Activated T-cell treated with anti-CD3 and anti-CD28 coated beads, Interleukin-2, amount 50 U/mL, for 4 hours (primary cell): Measurements from ENCODE around the gene CYP24A1. TPM values are rescaled to one million over a fixed set of nuclear protein-coding genes. Genes with fewer than 3 reads are reported as not detected.

Experiments used
- ATAC-seq, 2 donors: fragments of 200-7000 bp; cut with Tn5 transposase; one replicate each; pipeline ENCODE4 v1.10.0; 2021
- DNase-seq: peaks from one replicate; pipeline ENCODE4 v3.0.0-alpha.2; 2020
- H3K27me3 Mint-ChIP-seq: one replicate; pipeline ENCODE4 v1.8.0; 2021; ENCODE audit warnings: low read depth, mixed read lengths
- H3K36me3 Mint-ChIP-seq: one replicate; pipeline ENCODE4 v1.8.0; 2022; ENCODE audit warnings: mixed read lengths; ENCODE audit not compliant: insufficient read depth
- H3K4me1 Mint-ChIP-seq: one replicate; pipeline ENCODE4 v1.8.0; 2021; ENCODE audit warnings: low read depth, mixed read lengths
- H3K4me3 Mint-ChIP-seq: one replicate; pipeline ENCODE4 v1.8.0; 2021; ENCODE audit warnings: mild to moderate bottlenecking, moderate library complexity, mixed read lengths
- H3K9me3 Mint-ChIP-seq: one replicate; pipeline ENCODE4 v1.8.0; 2021; ENCODE audit warnings: mixed read lengths
- total RNA-seq, 3 donors: library from RNA; stranded (reverse); gene quantifications; one replicate each; pipeline ENCODE4 v1.2.1, GENCODE V29; 2021

Gene CYP24A1
- total RNA-seq, 3 donors from 2014 or later, result not detected

GRCh38 chr20:54116550-54117235 lies 57.1 kb downstream of the CYP24A1 start:
- no peak for DNase-seq
- Mint-ChIP-seq H3K9me3 (no peaks in the 10 kb centered on the region), H3K36me3 (no peaks in the 10 kb centered on the region), H3K4me3 (no peak overlapping the region), H3K4me1 (no peaks in the 10 kb centered on the region), H3K27me3 (peaks cover 11% of the 10 kb centered on the region)
- ATAC-seq, result no peak

DNA sequence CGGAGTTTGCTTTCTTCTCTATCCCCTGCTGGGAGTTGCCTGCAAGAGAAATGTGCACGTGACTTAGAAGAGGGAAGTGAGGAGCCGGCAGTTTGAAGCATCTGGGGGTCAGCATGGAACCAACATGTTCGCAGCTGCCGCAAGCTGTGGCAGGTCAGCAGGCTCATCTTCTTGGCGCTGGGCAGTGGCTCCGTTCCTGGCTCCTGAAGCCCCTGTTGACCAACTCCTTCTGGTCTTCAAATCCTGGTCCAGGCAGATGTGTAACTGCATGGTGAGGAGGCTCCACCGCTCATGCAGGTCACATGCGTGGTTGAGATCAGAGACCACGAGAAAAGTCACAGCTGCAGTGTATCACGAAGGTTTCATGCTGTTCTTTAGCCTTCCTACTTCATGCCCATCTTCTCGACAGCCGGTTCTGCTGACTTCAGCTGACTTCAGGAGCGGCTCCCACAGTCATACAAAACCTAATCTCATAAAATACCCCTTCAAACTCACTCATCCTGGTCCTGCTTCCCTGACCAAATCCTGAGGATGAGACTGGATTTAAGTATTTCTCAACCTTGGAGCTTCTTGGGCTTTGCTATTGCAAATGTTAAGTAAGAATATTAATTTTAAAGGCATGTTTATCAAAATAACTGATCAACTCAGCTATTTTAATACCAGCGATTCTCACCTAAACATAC lies 58.5 kb downstream of the CYP24A1 start:
- Mint-ChIP-seq H3K27me3 (peaks cover 11% of the 10 kb centered on the region), H3K36me3 (no peaks in the 10 kb centered on the region), H3K9me3 (no peaks in the 10 kb centered on the region), H3K4me3 (no peak overlapping the region), H3K4me1 (no peaks in the 10 kb centered on the region)
- DNase-seq (no peak), ATAC-seq (no peak)

GRCh38 chr20:54114109-54114508 lies 59.7 kb downstream of the CYP24A1 start:
- Mint-ChIP-seq H3K27me3 (peaks cover 11% of the 10 kb centered on the region), H3K36me3 (no peaks in the 10 kb centered on the region), H3K9me3 (no peaks in the 10 kb centered on the region), H3K4me1 (no peaks in the 10 kb centered on the region), H3K4me3 (no peak overlapping the region)
- no peak for ATAC-seq
- no peak for DNase-seq

DNA sequence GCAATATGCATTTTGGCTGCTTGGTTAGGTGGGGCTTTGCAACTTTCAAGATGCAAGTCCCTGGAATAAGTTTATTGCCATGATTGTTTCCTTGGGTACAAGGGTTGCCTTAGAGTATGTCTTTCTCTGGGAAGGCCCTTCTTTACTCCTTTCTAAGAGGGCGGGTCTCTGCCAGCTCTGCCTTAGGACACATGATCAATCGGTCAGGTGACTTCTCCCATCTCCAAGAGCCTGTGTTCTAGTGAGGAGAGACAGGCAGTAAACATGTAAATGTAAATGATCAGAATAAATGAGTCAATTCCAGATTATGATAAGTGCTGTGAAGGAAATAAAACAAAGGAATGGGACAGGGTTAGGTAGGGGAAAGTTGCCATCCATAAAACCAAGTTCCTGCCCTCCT lies 60.2 kb downstream of the CYP24A1 start:
- no peak for ATAC-seq

DNA sequence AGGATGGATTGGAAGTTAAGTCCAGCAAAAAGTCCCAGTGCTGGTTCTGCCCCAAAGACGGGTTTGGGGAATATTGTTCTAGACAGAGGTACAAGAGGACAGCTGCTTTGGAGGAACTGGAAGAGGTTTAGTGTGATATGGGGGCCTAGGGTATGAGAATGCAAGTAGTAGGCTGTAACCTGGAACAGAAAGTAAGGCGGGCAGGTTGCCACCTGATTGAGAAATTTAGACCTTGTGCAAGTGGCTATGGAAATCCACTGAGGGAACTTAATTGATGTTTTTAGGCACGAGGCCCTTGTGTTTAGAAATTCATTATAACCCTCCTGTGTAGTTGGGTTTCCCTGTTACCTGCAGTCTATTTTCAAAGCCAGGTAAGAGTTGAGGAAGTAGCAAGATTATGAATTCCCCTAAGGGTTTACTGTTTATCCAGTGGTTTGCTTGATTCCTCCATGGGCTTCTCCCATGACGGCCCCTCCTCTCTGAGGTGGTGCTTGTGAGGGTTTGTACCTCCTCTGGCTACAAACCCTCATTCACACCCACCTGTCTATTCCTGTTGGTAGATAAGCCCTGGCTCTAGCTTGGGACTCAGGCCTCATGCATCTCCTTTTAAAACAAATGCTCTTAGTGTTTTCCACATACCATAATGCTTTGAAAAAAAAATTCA lies 61.4 kb downstream of the CYP24A1 start:
- ATAC-seq, result no peak
- Mint-ChIP-seq H3K4me3 (no peak overlapping the region), H3K27me3 (peaks cover 11% of the 10 kb centered on the region), H3K36me3 (no peaks in the 10 kb centered on the region), H3K9me3 (no peaks in the 10 kb centered on the region), H3K4me1 (no peaks in the 10 kb centered on the region)
- DNase-seq, result no peak

More for the DNA sequence above, 60.2 kb downstream of the CYP24A1 start:
- Mint-ChIP-seq H3K27me3 (peaks cover 11% of the 10 kb centered on the region), H3K36me3 (no peaks in the 10 kb centered on the region), H3K9me3 (no peaks in the 10 kb centered on the region), H3K4me1 (no peaks in the 10 kb centered on the region), H3K4me3 (no peak overlapping the region)
- DNase-seq, result no peak

DNA sequence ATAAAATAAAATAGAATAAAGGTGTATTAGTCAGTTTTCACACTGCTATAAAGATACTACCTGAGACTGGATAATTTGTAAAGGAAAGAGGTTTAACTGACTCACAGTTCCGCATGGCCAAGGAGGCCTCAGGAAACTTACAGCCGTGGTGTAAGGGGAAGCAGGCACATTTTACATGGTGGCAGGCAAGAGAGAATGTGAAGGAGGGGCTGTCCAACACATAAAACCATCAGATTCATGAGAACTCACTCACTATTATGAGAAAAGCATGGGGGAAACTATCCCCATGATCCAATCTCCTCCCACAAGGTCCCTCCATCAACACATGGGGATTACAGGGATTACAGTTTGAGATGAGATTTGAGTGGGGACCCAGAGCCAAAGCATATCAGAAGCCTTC lies 62.3 kb downstream of the CYP24A1 start:
- no peak for ATAC-seq
- DNase-seq, result no peak
- H3K4me1 Mint-ChIP-seq, result no peaks in the 10 kb centered on the region
- H3K27me3 Mint-ChIP-seq, result peaks cover 15% of the 10 kb centered on the region
- H3K4me3 Mint-ChIP-seq, result no peak overlapping the region
- no peaks in the 10 kb centered on the region for H3K9me3 Mint-ChIP-seq
- no peaks in the 10 kb centered on the region for H3K36me3 Mint-ChIP-seq

GRCh38 chr20:54110457-54110856 lies 63.3 kb downstream of the CYP24A1 start:
- Mint-ChIP-seq H3K4me1 (no peaks in the 10 kb centered on the region), H3K4me3 (no peak overlapping the region), H3K36me3 (no peaks in the 10 kb centered on the region), H3K9me3 (no peaks in the 10 kb centered on the region), H3K27me3 (peaks cover 15% of the 10 kb centered on the region)
- ATAC-seq (no peak), DNase-seq (no peak)

DNA sequence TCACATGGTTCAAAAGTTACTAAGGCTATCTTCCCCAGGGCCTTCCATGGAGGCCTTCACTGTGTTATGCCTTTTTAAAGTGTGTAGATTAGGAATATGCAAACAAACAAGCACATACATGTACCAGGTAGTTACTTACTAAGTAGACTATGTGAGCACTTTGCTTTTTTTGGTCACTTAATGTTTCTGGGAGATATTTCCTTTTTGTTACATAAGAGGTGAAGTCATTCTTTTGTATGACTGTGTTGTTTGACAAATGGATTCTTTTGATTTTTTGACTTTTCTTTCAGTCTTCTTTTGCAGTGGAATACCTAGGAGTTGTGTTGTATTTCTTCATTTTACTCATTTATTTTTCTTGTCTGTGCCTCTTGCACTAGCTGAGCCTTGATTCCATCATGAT lies 63.7 kb downstream of the CYP24A1 start:
- Mint-ChIP-seq H3K4me1 (no peaks in the 10 kb centered on the region), H3K9me3 (no peaks in the 10 kb centered on the region), H3K4me3 (no peak overlapping the region), H3K36me3 (no peaks in the 10 kb centered on the region), H3K27me3 (peaks cover 15% of the 10 kb centered on the region)
- no peak for ATAC-seq
- no peak for DNase-seq

DNA sequence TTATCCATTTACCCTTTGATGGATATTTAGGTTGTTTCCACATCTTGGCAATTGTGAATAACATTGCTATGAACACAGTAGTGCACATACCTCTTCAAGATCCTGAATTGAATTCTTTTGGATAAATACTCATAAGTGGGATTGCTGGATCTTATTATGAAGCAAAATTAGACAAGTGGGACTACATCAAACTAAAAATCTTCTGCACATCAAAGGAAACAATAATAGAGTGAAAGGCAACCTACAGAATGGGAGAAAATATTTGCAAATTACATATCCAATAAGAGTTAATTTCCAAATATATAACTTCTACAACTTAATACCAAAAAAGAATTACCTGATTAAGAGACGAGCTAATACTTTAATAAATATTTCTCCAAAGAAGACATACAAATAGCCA lies 65.0 kb downstream of the CYP24A1 start:
- peaks cover 13% of the 10 kb centered on the region for H3K27me3 Mint-ChIP-seq
- DNase-seq (no peak), ATAC-seq (no peak)
- H3K36me3 Mint-ChIP-seq, result no peaks in the 10 kb centered on the region
- no peaks in the 10 kb centered on the region for H3K9me3 Mint-ChIP-seq
- H3K4me1 Mint-ChIP-seq, result no peaks in the 10 kb centered on the region
- H3K4me3 Mint-ChIP-seq, result no peak overlapping the region

DNA sequence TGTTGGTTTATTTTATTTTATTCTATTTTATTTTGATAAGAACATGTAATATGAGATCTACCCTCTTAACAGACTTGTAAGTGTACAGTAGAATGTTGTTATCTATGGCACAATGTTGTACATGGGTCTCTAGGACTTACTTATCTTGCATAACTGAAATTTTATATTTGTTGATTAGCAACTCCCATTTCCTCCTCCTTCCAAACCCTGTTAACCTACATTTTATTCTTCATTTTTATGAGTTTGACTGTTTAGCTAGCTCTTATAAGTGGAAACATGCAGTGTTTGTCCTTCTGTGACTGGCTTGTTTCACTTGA lies 65.5 kb downstream of the CYP24A1 start:
- H3K9me3 Mint-ChIP-seq, result no peaks in the 10 kb centered on the region
- DNase-seq (no peak), ATAC-seq (no peak)
- H3K27me3 Mint-ChIP-seq, result peaks cover 10% of the 10 kb centered on the region
- no peaks in the 10 kb centered on the region for H3K4me1 Mint-ChIP-seq
- no peak overlapping the region for H3K4me3 Mint-ChIP-seq
- H3K36me3 Mint-ChIP-seq, result no peaks in the 10 kb centered on the region

DNA sequence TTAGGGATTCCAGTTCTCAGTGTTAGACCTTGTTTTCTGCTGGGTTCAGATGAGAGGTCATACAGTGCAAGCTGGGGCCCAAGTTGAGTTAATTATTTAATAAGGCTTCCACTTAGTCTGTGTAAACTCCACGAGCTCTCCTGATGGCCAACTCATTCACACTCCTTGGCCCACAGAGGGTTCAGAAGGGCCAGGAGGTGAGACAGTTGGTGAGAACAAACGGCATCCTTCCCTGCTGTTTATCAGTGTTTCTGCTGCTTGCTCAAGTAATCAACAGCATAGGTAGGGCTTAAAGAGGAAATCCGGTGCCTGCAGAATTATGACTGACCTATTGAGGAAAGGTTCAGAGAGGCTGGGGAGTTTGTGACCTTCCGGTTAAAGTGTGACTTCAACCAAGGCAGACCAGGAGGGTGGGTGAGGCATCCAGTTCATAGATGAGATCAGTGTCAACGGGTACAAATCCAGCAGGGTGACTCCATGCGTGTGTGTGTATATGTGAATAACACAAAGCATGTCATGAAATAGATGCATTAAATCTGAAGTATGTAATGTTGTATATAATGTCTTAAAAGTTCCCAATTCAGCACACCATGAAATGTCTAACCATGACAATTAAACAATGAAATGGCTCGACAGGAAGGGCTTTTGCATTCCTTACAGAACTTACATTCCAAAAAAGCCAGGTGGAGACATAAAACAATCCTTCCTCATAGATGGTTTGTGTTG lies 66.0 kb downstream of the CYP24A1 start:
- DNase-seq (no peak), ATAC-seq (no peak)
- Mint-ChIP-seq H3K27me3 (peaks cover 11% of the 10 kb centered on the region), H3K36me3 (no peaks in the 10 kb centered on the region), H3K9me3 (no peaks in the 10 kb centered on the region), H3K4me3 (no peak overlapping the region), H3K4me1 (no peaks in the 10 kb centered on the region)

DNA sequence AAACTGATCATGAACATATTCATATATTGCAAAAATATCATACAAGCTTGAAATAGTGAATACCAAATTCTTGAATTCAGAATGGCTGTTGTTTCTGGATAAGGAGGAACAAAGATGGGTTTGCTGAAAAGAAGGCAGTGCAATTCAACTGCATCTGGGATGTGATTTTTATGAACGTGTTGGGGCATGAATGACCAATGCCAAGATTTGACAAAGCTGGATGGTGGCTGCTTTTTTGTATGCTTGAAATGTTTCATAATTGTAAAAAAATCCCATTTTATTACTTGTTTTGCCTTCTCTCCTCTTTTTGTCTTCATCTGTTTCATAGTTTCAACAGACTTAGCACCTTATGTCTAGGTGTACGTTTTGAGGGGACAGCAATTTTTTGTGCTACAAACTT lies 66.6 kb downstream of the CYP24A1 start:
- H3K36me3 Mint-ChIP-seq, result no peaks in the 10 kb centered on the region
- no peak for ATAC-seq
- H3K4me3 Mint-ChIP-seq, result no peak overlapping the region
- H3K27me3 Mint-ChIP-seq, result peaks cover 10% of the 10 kb centered on the region
- no peak for DNase-seq
- H3K9me3 Mint-ChIP-seq, result no peaks in the 10 kb centered on the region
- no peaks in the 10 kb centered on the region for H3K4me1 Mint-ChIP-seq

DNA sequence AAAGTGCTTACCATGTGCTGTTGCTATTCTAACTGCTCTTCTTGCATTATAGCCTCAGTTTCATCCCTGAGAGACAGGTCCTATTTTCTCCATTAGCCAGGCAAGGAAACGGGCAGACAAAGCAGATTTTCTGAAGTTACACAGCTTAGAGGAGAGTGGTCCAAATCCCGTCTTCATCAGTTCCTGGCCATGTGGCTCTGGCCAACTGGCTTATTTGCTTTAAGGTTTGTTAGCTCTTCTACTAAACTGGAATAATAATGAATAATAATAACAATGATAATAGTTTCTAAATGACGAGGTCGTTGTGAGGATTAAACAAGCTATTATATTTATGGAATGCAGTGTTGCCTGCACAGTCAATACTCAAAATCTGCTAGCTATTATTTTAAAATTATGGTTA lies 67.6 kb downstream of the CYP24A1 start:
- Mint-ChIP-seq H3K9me3 (no peaks in the 10 kb centered on the region), H3K36me3 (no peaks in the 10 kb centered on the region), H3K4me1 (no peaks in the 10 kb centered on the region), H3K4me3 (no peak overlapping the region), H3K27me3 (peaks cover 8% of the 10 kb centered on the region)
- no peak for ATAC-seq
- DNase-seq, result no peak

DNA sequence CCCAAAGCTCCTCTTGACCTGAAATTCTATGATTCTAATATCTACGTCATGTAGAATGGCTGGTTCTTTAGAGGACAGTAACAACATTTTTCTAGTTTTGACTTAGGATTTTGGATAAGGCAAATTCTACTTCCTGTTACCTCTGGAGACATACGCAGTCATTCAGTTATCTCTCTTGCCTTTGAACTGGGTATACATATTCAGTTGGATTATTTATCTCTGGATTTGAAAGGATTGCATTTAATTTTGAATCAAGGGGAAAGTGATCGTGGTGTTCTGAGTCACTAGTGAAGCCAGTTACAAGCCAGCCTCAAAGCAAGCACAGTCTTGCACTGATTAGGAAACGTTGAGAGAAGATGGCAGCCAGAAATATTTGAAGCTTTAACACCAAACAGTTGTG lies 68.1 kb downstream of the CYP24A1 start:
- ATAC-seq (no peak), DNase-seq (no peak)
- Mint-ChIP-seq H3K27me3 (peaks cover 8% of the 10 kb centered on the region), H3K4me1 (no peaks in the 10 kb centered on the region), H3K9me3 (no peaks in the 10 kb centered on the region), H3K4me3 (no peak overlapping the region), H3K36me3 (no peaks in the 10 kb centered on the region)
